SK-N-SH treated with all-trans-retinoic acid at 6 μM for 48 hours (cell line): Measurements from ENCODE around the gene GLRX.

Experiments
- ATAC-seq: fragments of 200-7000 bp; cut with Tn5 transposase; 3 replicates; pipeline ENCODE4 v1.9.1; 2020; ENCODE audit warnings: mild to moderate bottlenecking, moderate library complexity
- ARNTL ChIP-seq: fragments of 450-650 bp; formaldehyde crosslinking; IDR thresholded peaks from 2 replicates; pipeline ENCODE4 v1.5.0; 2020; ENCODE audit warnings: low read depth, mild to moderate bottlenecking, moderate library complexity, borderline replicate concordance
- BACH2 ChIP-seq: fragments of 250-450 bp; sonication (Bioruptor Pico); IDR thresholded peaks from 2 replicates; pipeline ENCODE4 v1.9.0; 2021; ENCODE audit warnings: mild to moderate bottlenecking, borderline replicate concordance
- CREB5 ChIP-seq: fragments of 250-450 bp; sonication (Bioruptor Pico); IDR thresholded peaks from 2 replicates; pipeline ENCODE4 v1.5.1; 2020; ENCODE audit warnings: low read depth, mild to moderate bottlenecking, moderate library complexity
- CSDC2 ChIP-seq: fragments of 250-450 bp; sonication (Bioruptor Pico); IDR thresholded peaks from 2 replicates; pipeline ENCODE4 v1.5.0; 2020; ENCODE audit warnings: mild to moderate bottlenecking, moderate library complexity
- CSRNP3 ChIP-seq: fragments of 250-450 bp; sonication (Bioruptor Pico); IDR thresholded peaks from 2 replicates; pipeline ENCODE4 v1.5.1; 2021; ENCODE audit warnings: mild to moderate bottlenecking, moderate library complexity
- ESRRG ChIP-seq: fragments of 250-450 bp; sonication (Bioruptor Pico); IDR thresholded peaks from 2 replicates; pipeline ENCODE4 v1.6.1; 2021; ENCODE audit warnings: mild to moderate bottlenecking
- GLIS3 ChIP-seq: fragments of 250-450 bp; sonication (Bioruptor Pico); IDR thresholded peaks from 2 replicates; pipeline ENCODE4 v1.5.0; 2020; ENCODE audit warnings: mild to moderate bottlenecking, moderate library complexity
- ISL1 ChIP-seq: fragments of 250-450 bp; sonication (Bioruptor Pico); IDR thresholded peaks from 2 replicates; pipeline ENCODE4 v2.1.2; 2022; ENCODE audit warnings: mild to moderate bottlenecking, moderate library complexity
- OSR1 ChIP-seq: fragments of 250-450 bp; sonication (Bioruptor Pico); IDR thresholded peaks from 2 replicates; pipeline ENCODE4 v1.8.0; 2022; ENCODE audit warnings: moderate library complexity, mild to moderate bottlenecking, inconsistent platforms
- PATZ1 ChIP-seq: fragments of 250-450 bp; sonication (Bioruptor Pico); IDR thresholded peaks from 2 replicates; pipeline ENCODE4 v1.8.0; 2020; ENCODE audit warnings: mild to moderate bottlenecking, moderate library complexity, borderline replicate concordance
- POU6F1 ChIP-seq: fragments of 250-450 bp; sonication (Bioruptor Pico); IDR thresholded peaks from 2 replicates; pipeline ENCODE4 v1.8.0; 2021; ENCODE audit warnings: low read depth, mild to moderate bottlenecking, moderate library complexity, borderline replicate concordance
- RARB ChIP-seq: fragments of 250-450 bp; sonication (Bioruptor Pico); IDR thresholded peaks from 2 replicates; pipeline ENCODE4 v1.8.0; 2021; ENCODE audit warnings: mild to moderate bottlenecking, moderate library complexity
- SNAI2 ChIP-seq: fragments of 250-450 bp; sonication (Bioruptor Pico); IDR thresholded peaks from 2 replicates; pipeline ENCODE4 v1.5.0; 2020; ENCODE audit warnings: mild to moderate bottlenecking, moderate library complexity
- TCF4 ChIP-seq: fragments of 250-450 bp; sonication (Bioruptor Pico); IDR thresholded peaks from 2 replicates; pipeline ENCODE4 v1.8.0; 2021; ENCODE audit warnings: mild to moderate bottlenecking, moderate library complexity, borderline replicate concordance
- TOX ChIP-seq: fragments of 250-450 bp; sonication (Bioruptor Pico); IDR thresholded peaks from 2 replicates; pipeline ENCODE4 v1.8.0; 2021; ENCODE audit warnings: mild to moderate bottlenecking, moderate library complexity, borderline replicate concordance
- TSHZ2 ChIP-seq: fragments of 250-450 bp; sonication (Bioruptor Pico); IDR thresholded peaks from 2 replicates; pipeline ENCODE4 v1.5.0; 2020; ENCODE audit warnings: mild to moderate bottlenecking, moderate library complexity
- ZC3H10 ChIP-seq: fragments of 250-450 bp; sonication (Bioruptor Pico); IDR thresholded peaks from 2 replicates; pipeline ENCODE4 v1.5.1; 2021; ENCODE audit warnings: mild to moderate bottlenecking, moderate library complexity
- ZFP3 ChIP-seq: fragments of 250-450 bp; sonication (Bioruptor Pico); IDR thresholded peaks from 2 replicates; pipeline ENCODE4 v1.5.0; 2020; ENCODE audit warnings: mild to moderate bottlenecking, moderate library complexity
- ZFP30 ChIP-seq: fragments of 450-650 bp; formaldehyde crosslinking; IDR thresholded peaks from 2 replicates; pipeline ENCODE4 v1.5.0; 2022; ENCODE audit warnings: mild to moderate bottlenecking, moderate library complexity
- ZNF565 ChIP-seq: fragments of 450-650 bp; formaldehyde crosslinking; conservative IDR thresholded peaks from 2 replicates; pipeline ENCODE4 v1.5.0; 2020; ENCODE audit warnings: low read depth, mild to moderate bottlenecking, moderate library complexity
- ZNF70 ChIP-seq: fragments of 450-650 bp; formaldehyde crosslinking; IDR thresholded peaks from 2 replicates; pipeline ENCODE4 v1.5.0; 2020; ENCODE audit warnings: mild to moderate bottlenecking, moderate library complexity
- ZNF8 ChIP-seq: fragments of 450-650 bp; formaldehyde crosslinking; IDR thresholded peaks from 2 replicates; pipeline ENCODE4 v1.5.0; 2020; ENCODE audit warnings: mild to moderate bottlenecking, moderate library complexity

The GLRX gene

GRCh38 chr5:95783661-95784060 is 38.9 kb downstream of the GLRX start:
- TF ChIP-seq SNAI2 (CRISPR knock-in tag) (no peak), BACH2 (no peak), OSR1 (CRISPR knock-in tag) (no peak), PATZ1 (CRISPR knock-in tag) (no peak), TCF4 (CRISPR knock-in tag) (no peak), RARB (CRISPR knock-in tag) (no peak), CSRNP3 (CRISPR knock-in tag) (no peak), ZFP3 (no peak), CREB5 (CRISPR knock-in tag) (no peak), ZFP30 (CRISPR knock-in tag) (no peak), ZC3H10 (CRISPR knock-in tag) (no peak), CSDC2 (CRISPR knock-in tag) (no peak), GLIS3 (no peak), ZNF8 (no peak), ISL1 (CRISPR knock-in tag) (no peak)
- ATAC-seq, result no peak

GRCh38 chr5:95782181-95782580 is 40.3 kb downstream of the GLRX start:
- TF ChIP-seq POU6F1 (no peak), ARNTL (CRISPR knock-in tag) (no peak), ISL1 (CRISPR knock-in tag) (no peak), ESRRG (CRISPR knock-in tag) (no peak), ZNF565 (no peak), ZNF8 (no peak), SNAI2 (CRISPR knock-in tag) (no peak), CSDC2 (CRISPR knock-in tag) (no peak), OSR1 (CRISPR knock-in tag) (no peak), TSHZ2 (CRISPR knock-in tag) (no peak), TOX (CRISPR knock-in tag) (no peak), ZFP30 (CRISPR knock-in tag) (no peak), ZNF70 (CRISPR knock-in tag) (no peak), CSRNP3 (CRISPR knock-in tag) (no peak), TCF4 (CRISPR knock-in tag) (no peak), ZC3H10 (CRISPR knock-in tag) (no peak), BACH2 (no peak), PATZ1 (CRISPR knock-in tag) (no peak)
- ATAC-seq, result no peak
